ENCODE results near the gene POLG2.

The POLG2 gene

DNA sequence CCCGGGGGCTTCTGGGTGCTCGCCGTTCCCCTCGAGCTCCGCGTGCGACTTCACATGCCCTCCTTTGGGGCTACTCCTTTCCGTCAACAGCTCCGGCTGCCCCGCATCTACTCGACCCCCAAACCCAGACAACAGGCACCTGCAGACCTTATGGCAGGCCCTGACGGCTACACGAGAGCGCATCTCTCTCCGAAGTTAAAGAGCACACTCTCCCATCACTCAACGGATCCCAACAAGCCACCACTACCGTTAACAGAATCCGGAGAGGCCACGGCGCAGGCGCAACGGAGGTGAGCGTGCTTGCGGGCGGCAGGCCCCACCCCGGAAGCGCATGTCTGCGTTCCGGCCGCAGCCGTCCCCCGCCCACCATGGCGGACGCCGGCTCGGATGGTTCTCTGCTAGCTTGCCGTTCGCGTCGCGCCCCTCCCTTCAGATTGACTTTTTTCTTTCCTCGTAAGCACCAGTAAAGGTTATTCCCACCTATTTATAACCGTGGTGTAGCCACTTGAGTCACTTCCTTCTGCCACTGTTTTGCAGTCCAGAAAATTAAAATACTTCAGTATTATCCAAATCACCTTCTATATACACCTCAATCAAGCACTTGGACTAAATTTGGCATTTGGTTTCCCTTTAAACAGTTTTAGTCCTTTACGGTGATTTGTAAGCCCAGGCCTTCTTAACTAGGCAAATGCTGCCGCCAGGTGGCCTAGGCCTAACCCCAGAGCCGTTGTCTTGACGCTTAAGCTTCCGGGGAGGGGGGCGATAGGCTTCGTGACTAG is at the start of gene POLG2:
Gene POLG2 (minus strand): TSS at position 269 of the 779 bp plus-strand sequence. CDS start 86 bp downstream, at position 183.
- DNase-seq (ENCODE audit: low read depth): peak; percentile 94
- peak within 1 kb of the TSS; percentile 72 for H3K4me3 ChIP-seq (replicated peaks; ENCODE audit: low read depth, low read length)
- TF ChIP-seq, protein P1, sequence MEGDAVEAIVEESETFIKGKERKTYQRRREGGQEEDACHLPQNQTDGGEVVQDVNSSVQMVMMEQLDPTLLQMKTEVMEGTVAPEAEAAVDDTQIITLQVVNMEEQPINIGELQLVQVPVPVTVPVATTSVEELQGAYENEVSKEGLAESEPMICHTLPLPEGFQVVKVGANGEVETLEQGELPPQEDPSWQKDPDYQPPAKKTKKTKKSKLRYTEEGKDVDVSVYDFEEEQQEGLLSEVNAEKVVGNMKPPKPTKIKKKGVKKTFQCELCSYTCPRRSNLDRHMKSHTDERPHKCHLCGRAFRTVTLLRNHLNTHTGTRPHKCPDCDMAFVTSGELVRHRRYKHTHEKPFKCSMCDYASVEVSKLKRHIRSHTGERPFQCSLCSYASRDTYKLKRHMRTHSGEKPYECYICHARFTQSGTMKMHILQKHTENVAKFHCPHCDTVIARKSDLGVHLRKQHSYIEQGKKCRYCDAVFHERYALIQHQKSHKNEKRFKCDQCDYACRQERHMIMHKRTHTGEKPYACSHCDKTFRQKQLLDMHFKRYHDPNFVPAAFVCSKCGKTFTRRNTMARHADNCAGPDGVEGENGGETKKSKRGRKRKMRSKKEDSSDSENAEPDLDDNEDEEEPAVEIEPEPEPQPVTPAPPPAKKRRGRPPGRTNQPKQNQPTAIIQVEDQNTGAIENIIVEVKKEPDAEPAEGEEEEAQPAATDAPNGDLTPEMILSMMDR (IDR thresholded peaks at IDR 0.05; ENCODE audit: low read length, missing control alignments): peak; percentile 47

- TF ChIP-seq, protein P1 (IDR thresholded peaks at IDR 0.05; ENCODE audit: low read length, missing control alignments): no peak
- H3K4me3 ChIP-seq (replicated peaks; ENCODE audit: low read depth, low read length): no peak overlapping the region
- no peak for DNase-seq (ENCODE audit: low read depth)
Measured at GRCh38 chr17:64544742-64545141, 47.9 kb upstream of the POLG2 start.

DNA sequence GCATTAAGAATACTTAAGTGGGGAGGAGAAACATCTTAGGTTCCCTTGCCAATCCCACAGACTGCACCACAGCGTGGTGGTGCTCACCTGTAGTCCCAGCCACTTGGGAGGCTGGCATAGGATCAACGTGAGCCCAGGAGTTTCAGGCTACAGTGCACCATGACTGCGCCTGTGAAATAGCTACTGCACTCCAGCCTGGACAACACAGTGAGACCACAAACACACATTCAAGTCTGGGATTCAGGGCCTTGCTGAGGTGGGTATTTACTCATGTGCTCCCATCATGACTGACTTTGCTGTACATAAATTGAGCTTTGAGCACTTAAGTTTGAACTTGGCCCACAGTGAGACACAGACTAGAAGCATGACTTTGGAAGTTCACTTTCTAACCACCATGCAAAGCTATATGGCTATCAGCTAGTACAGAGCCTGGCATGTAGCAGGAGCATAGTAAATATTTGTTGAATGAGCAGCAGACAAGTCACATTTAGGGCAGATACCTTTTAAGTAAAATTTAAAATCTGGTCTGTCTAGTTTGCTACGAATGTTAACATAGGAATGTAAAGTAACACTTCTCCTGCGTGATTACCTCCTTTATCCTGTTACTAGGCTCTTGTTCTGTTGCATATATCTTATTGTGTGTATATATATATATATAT is 43.4 kb upstream of the POLG2 start:
- no peak overlapping the region for H3K4me3 ChIP-seq (replicated peaks; ENCODE audit: low read depth, low read length)
- no peak for DNase-seq (ENCODE audit: low read depth)
- TF ChIP-seq, protein P1 (IDR thresholded peaks at IDR 0.05; ENCODE audit: low read length, missing control alignments): no peak

GRCh38 chr17:64538508-64539130 is 41.8 kb upstream of the POLG2 start:
- H3K4me3 ChIP-seq (replicated peaks; ENCODE audit: low read depth, low read length): no peak overlapping the region
- TF ChIP-seq, protein P1 (IDR thresholded peaks at IDR 0.05; ENCODE audit: low read length, missing control alignments): no peak
- no peak for DNase-seq (ENCODE audit: low read depth)

DNA sequence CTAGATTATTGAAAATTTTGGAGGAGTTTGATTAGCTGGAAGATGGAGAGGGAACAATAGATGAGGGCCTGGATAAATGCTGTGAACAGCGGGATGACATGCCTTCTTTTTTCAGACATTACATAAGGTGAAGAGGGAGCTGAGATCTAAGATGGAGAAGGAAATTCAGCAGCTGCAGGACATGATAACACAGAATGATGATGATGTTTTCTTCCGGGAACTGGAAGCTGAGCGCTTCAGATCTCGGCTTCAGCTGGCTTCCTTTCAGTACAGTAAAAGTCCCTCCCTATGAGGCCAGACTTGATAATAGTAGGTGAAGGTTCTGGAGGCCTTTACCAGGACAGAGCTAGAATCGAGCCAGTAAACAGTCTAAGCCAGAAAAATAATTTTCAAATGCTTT is 40.6 kb upstream of the POLG2 start:
- no peak overlapping the region for H3K4me3 ChIP-seq (replicated peaks; ENCODE audit: low read depth, low read length)
- TF ChIP-seq, protein P1 (IDR thresholded peaks at IDR 0.05; ENCODE audit: low read length, missing control alignments): no peak
- peak; percentile 13 for DNase-seq (ENCODE audit: low read depth)

- no peak for DNase-seq (ENCODE audit: low read depth)
Measured at GRCh38 chr17:64536913-64537312, 40.1 kb upstream of the POLG2 start.

More at GRCh38 chr17:64536913-64537312, 40.1 kb upstream of the POLG2 start:
- no peak overlapping the region for H3K4me3 ChIP-seq (replicated peaks; ENCODE audit: low read depth, low read length)
- TF ChIP-seq, protein P1 (IDR thresholded peaks at IDR 0.05; ENCODE audit: low read length, missing control alignments): no peak

Data from fibroblast of pulmonary artery (primary cell).